ENCODE data around the gene CELA3B. TPM values are rescaled to one million over a fixed set of nuclear protein-coding genes. Genes with fewer than 3 reads are reported as not detected.

CELA3B gene
- total and polyA plus RNA-seq, 2 of the 13 experiments (the other 11 are each of a cell fraction or from before 2014, with no cell fraction given): 0.34 TPM; not detected in 1

DNA sequence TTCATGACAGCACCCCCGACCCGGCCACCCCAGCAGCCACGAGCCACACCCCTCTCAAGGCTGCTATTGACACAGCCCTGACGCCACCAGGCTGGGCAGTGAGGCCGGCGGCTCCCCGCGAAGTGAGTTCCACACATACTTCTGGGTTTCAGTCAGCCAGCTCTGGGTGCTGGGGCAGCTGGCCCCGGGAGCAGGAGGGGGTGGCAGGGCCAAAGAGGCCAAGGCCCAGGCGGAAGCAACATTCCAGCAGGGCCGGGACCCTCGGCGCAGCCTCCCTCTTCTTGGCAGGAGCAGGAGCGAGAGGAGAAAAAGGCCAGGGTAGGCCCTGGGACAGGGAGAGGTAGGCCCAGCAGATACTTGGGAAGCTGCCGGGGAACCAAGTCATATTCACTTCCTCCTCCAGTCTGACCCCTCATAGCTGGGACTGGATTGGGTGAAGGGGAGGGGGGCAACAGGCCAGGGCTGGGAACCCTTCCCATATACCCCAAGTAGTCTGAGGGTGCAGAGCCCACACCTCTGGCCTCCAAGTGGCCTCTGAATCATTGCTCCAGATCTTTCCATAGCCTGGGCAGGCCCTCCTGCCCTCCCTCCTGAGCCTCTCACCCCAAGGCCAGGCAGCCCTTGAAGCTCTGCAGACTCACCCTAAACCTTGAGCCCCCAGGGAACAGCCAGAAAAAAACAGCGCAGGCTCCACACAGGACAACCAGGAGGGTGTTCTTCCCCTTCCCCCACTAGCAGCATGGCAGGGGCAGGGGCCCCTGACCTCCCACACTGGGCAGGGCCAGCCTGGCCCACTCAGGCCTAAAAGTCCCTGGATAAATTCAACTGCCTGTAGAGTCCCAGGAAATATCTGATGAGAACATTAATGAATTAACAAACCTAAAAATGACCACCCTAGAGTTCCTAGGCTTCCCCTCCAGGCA lies 45.4 kb upstream of the CELA3B start (continued):
- no peak for TF ChIP-seq GPBP1L1 (CRISPR knock-in tag; IDR thresholded peaks at IDR 0.05)
- no peak for TF ChIP-seq ZNF460 (CRISPR knock-in tag; IDR thresholded peaks at IDR 0.05; ENCODE audit: borderline replicate concordance)
- TF ChIP-seq GFI1 (CRISPR knock-in tag; IDR thresholded peaks at IDR 0.05; ENCODE audit: borderline replicate concordance): no peak; the same call in 1 of the 2 replicates
- no peak for TF ChIP-seq CHD4 (IDR thresholded peaks at IDR 0.05; ENCODE audit: borderline replicate concordance, low read length)
- TF ChIP-seq SOX13 (IDR thresholded peaks at IDR 0.05): no peak
- peak in 1 of 2 experiments; percentile 77; a peak in 2 of 4 replicates for TF ChIP-seq SOX13 (CRISPR knock-in tag; conservative IDR thresholded peaks at IDR 0.05 in 1 of 2, IDR thresholded peaks at IDR 0.05 in 1 of 2)
- TF ChIP-seq, protein P1, sequence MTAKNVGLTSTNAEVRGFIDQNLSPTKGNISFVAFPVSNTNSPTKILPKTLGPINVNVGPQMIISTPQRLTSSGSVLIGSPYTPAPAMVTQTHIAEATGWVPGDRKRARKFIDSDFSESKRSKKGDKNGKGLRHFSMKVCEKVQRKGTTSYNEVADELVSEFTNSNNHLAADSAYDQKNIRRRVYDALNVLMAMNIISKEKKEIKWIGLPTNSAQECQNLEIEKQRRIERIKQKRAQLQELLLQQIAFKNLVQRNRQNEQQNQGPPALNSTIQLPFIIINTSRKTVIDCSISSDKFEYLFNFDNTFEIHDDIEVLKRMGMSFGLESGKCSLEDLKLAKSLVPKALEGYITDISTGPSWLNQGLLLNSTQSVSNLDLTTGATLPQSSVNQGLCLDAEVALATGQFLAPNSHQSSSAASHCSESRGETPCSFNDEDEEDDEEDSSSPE (CRISPR knock-in tag; IDR thresholded peaks at IDR 0.05): no peak
- TF ChIP-seq, protein P2, sequence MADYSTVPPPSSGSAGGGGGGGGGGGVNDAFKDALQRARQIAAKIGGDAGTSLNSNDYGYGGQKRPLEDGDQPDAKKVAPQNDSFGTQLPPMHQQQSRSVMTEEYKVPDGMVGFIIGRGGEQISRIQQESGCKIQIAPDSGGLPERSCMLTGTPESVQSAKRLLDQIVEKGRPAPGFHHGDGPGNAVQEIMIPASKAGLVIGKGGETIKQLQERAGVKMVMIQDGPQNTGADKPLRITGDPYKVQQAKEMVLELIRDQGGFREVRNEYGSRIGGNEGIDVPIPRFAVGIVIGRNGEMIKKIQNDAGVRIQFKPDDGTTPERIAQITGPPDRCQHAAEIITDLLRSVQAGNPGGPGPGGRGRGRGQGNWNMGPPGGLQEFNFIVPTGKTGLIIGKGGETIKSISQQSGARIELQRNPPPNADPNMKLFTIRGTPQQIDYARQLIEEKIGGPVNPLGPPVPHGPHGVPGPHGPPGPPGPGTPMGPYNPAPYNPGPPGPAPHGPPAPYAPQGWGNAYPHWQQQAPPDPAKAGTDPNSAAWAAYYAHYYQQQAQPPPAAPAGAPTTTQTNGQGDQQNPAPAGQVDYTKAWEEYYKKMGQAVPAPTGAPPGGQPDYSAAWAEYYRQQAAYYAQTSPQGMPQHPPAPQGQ (CRISPR knock-in tag; IDR thresholded peaks at IDR 0.05; ENCODE audit: borderline replicate concordance): no peak
- TF ChIP-seq ZNF773 (CRISPR knock-in tag; IDR thresholded peaks at IDR 0.05; ENCODE audit: borderline replicate concordance): no peak
- TF ChIP-seq PHF5A (CRISPR knock-in tag; IDR thresholded peaks at IDR 0.05; ENCODE audit: low read depth, unreplicated experiment): no peak
- peak; percentile 66 for TF ChIP-seq AGO2 (optimal IDR thresholded peaks at IDR 0.05; ENCODE audit: low read depth, low read length)
- no peak for TF ChIP-seq ZNF296 (CRISPR knock-in tag; conservative IDR thresholded peaks at IDR 0.05)
- peak; percentile 74 for TF ChIP-seq NR2F6 (IDR thresholded peaks at IDR 0.05)
- peak; percentile 84 for TF ChIP-seq NR2F6 (CRISPR knock-in tag; IDR thresholded peaks at IDR 0.05)
- no peak for TF ChIP-seq ZNF709 (CRISPR knock-in tag; IDR thresholded peaks at IDR 0.05)
- no peak for TF ChIP-seq ZNF703 (CRISPR knock-in tag; IDR thresholded peaks at IDR 0.05; ENCODE audit: borderline replicate concordance)
- peak in 1 of 2 experiments; percentile 43; a peak in 1 of 4 replicates for TF ChIP-seq EP300 (IDR thresholded peaks at IDR 0.05; ENCODE audit: low read depth in 2 of 2, low read length in 2 of 2)
- peak; percentile 69; the same call in 1 of the 2 replicates for TF ChIP-seq EP300 (CRISPR knock-in tag; IDR thresholded peaks at IDR 0.05; ENCODE audit: borderline replicate concordance)
- TF ChIP-seq, protein P3, sequence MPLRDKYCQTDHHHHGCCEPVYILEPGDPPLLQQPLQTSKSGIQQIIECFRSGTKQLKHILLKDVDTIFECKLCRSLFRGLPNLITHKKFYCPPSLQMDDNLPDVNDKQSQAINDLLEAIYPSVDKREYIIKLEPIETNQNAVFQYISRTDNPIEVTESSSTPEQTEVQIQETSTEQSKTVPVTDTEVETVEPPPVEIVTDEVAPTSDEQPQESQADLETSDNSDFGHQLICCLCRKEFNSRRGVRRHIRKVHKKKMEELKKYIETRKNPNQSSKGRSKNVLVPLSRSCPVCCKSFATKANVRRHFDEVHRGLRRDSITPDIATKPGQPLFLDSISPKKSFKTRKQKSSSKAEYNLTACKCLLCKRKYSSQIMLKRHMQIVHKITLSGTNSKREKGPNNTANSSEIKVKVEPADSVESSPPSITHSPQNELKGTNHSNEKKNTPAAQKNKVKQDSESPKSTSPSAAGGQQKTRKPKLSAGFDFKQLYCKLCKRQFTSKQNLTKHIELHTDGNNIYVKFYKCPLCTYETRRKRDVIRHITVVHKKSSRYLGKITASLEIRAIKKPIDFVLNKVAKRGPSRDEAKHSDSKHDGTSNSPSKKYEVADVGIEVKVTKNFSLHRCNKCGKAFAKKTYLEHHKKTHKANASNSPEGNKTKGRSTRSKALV (CRISPR knock-in tag; IDR thresholded peaks at IDR 0.05): no peak
- TF ChIP-seq CREB3 (CRISPR knock-in tag; IDR thresholded peaks at IDR 0.05): no peak

Measured in HepG2 (cell line).